PFSK-1 (cell line): ENCODE results near the gene ARID4B.

Source experiments
- POLR2AphosphoS5 ChIP-seq: IDR thresholded peaks from 2 replicates; pipeline ENCODE4 v1.6.1; 2012; ENCODE audit warnings: low read depth, mild to moderate bottlenecking, control low read depth, low read length, moderate library complexity
- REST ChIP-seq, 2 experiments: IDR thresholded peaks; 2 replicates each; pipeline versions ENCODE4 v1.6.1 to v1.8.0; 2011 to 2012; ENCODE audit warnings: low read depth in 2 of 2, low read length in 2 of 2, control low read depth in 1 of 2, inconsistent platforms in 1 of 2, mild to moderate bottlenecking in 1 of 2, moderate library complexity in 1 of 2; ENCODE audit not compliant: insufficient read depth in 1 of 2
- SIN3A ChIP-seq: IDR thresholded peaks from 2 replicates; pipeline ENCODE4 v1.6.1; 2012; ENCODE audit warnings: mild to moderate bottlenecking, low read length, moderate library complexity, borderline replicate concordance; ENCODE audit not compliant: insufficient read depth
- TAF1 ChIP-seq: IDR thresholded peaks from 2 replicates; pipeline ENCODE4 v1.6.1; 2012; ENCODE audit warnings: low read length, control low read depth, borderline replicate concordance; ENCODE audit not compliant: insufficient read depth

GRCh38 chr1:235254721-235255120 lies 73.3 kb downstream of the ARID4B start:
- TF ChIP-seq POLR2AphosphoS5 (no peak), TAF1 (no peak), REST (IDR thresholded peaks at IDR 0.05; ENCODE audit: insufficient read depth in 1 of 2, low read depth in 2 of 2, low read length in 2 of 2) (no peak), SIN3A (no peak)
